ENCODE results near the gene RAC2.
"Not testable (repeated sequence)": the region's sequence is repeated elsewhere in the genome, so short reads cannot be mapped to it uniquely, and the experiment has no call there.

RAC2 gene

DNA sequence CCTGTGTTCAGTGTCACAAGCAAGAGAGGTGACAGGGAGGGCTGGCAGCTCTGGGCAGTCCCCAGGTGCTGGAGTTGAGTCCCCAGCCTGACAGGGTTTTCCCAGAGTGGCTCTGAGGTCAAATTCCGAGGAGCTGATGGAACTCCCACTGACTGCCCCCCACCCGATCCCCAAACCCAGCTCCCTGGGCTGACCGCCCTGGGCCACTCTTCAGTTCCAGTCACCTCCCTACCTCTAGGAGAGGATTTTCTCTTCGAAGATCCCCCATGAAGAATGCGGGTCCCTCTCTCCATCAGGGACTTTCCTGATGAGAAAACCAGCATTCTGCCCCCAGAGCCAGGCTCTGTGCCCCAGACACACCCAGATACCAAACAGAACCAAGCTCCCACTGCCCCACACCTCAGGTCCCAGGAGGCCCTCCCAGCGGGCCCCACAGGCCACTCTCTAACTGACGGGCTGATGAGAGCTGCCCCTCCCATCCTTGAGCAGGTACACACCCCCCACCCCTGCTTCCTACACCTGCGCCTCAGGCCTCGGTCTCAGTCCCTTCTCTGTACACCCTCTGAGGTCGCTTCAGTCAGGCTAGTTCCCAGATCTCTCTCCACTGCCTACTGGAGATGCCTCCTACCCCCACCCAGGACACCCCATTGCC, 12.1 kb upstream of the RAC2 start:
- no peak for DNase-seq (ENCODE audit: low read depth in 2 of 2, low spot score in 1 of 2)

DNA sequence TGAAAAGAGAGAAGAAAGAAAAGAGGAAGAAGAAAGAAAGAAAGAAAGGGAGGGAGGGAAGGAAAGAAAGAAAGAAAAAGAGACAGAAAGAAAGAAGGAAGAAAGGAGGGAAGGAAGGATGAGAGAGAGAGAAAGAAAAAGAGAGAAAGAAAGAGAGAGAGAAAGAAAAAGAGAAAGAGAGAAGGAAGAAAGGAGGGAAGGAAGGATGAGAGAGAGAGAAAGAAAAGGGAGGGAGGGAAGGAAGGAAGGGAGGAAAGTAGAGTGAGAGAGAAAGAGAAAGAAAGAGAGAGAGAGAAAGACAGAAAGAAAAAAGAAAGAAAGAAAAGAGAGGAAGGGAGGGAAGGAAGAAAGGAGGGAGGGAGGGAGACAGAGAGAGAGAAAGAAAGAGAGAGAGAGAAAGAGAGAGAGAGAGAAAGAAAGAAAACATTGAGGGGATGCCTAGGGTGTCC, 11.5 kb upstream of the RAC2 start:
- no peak for DNase-seq (ENCODE audit: low read depth in 2 of 2, low spot score in 1 of 2)

DNA sequence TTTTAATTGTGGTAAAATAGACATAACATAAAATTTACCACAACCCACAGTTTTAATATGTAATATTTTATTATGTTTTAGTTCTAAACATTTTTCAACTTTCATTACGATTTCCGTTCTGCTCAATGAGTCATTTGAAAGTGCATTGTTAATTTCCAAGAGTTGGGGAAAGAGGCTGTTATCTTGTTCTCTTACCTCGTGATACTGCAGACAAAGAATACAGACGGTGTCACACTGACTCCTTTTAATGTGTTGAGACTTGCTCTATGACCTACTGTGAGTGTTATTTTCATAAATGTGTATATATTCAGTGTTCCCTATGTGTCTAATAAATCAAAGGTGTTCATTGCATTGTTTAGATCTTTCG, 10.8 kb upstream of the RAC2 start:
- no peak for DNase-seq (ENCODE audit: low read depth in 2 of 2, low spot score in 1 of 2)

DNA sequence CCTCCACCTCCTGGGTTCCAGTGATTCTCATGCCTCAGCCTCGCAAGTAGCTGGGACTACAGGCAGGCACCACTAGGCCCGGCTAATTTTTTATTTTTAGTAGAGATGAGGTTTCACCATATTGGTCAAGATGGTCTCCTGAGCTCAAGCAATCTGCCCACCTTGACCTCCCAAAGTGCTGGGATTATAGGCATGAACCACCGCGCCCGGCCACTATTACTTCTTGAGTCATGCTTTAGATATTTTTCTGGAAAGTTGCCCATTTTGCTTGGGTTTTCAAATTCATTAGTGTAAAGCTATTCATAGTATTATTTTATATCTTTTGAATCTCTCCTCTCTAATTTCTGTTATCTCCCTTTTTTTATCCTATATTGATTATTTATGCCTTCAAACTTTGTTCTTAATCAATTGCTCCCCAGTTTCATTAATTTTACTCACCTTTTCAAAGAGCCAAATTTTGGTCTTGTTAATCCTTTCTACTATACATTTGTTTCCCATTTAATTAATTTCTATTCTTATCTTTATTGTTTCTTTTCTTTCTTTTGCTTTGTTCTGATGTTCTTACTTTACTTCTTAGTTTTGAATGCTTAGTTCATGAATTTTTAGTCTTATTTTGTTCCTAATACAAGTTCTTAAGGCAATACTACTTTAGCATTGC, 10.3 kb upstream of the RAC2 start:
- no peak for DNase-seq (ENCODE audit: low read depth in 2 of 2, low spot score in 1 of 2)

DNA sequence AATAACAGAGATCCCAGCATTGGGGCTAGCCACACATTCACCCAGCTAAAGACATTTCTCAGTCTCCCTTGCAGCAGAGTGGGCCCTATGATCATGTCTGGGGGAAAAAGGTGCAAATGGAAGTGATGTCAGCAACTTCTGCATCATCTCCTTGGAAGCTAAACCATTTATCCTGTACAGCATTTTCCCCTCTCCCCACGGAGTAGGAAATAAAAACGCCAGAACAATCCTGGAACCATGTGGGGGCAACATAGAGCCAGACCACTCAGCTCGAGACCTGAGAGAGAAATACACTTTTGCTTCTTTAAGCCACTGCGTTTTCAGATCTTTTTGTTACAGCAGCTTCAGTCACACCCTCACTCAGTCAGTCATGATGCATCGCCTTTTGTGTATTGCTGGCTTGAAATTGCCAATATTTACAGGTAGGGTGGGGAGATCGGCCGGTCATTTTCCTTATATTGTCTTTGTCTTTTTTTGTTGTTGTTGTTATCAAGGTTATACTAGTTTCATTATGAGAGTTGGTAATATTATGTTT, 9.1 kb upstream of the RAC2 start:
- DNase-seq (ENCODE audit: low read depth in 2 of 2, low spot score in 1 of 2), result no peak

DNA sequence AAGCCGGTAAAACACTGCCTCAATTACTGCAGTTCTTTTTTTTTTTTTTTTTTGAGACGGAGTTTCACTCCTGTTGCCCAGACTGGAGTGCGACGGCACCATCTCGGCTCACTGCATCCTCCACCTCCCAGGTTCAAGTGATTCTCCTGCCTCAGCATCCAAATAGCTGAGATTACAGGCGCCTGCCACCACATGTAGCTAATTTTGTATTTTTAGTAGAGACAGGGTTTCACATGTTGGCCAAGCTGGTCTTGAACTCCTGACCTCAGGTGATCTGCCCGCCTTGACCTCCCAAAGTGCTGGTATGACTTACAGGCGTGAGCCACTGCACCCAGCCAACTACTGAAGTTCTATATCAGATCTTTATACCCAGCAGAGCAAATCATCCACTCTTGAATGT, 7.8 kb upstream of the RAC2 start:
- DNase-seq (ENCODE audit: low read depth in 2 of 2, low spot score in 1 of 2), result not testable (repeated sequence)

DNA sequence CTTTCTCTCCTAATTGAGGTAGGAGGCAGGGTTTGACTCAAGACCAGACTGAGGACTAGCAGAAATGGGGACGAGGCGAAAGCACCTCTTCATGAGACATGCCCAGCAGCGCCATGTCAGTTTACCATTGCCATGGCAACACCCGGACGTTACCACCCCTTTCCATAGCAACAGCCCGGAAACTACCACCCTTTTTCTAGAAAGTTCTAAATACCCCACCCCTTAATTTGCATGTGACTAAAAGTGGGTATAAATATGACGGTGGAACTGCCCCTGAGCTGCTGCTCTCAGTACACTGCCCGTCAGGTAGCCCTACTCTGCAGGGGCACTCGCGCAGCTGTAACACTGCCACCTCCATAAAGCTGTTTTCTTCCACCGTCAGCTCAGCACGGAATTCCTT, 5.9 kb upstream of the RAC2 start:
- DNase-seq (ENCODE audit: low read depth in 2 of 2, low spot score in 1 of 2), result no peak

DNA sequence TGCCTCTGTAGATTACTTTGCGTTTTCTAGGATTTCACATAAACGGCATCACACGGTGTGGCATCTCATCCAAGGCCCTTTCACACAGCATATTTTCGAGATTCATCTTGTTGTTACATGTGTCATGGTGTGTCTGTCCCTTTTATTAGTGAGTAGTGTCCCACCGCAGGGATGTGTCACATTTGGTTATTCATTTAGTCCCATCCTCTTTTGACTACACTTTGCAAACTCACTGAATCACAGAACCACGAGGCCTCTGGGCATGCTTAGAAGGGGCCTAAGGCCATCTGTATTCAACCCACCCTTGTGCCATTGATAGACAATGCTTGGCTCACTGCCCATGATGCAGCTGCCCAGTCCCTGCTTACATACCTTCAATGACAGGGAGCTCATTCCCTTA, 4.2 kb upstream of the RAC2 start:
- no peak for DNase-seq (ENCODE audit: low read depth in 2 of 2, low spot score in 1 of 2)

DNA sequence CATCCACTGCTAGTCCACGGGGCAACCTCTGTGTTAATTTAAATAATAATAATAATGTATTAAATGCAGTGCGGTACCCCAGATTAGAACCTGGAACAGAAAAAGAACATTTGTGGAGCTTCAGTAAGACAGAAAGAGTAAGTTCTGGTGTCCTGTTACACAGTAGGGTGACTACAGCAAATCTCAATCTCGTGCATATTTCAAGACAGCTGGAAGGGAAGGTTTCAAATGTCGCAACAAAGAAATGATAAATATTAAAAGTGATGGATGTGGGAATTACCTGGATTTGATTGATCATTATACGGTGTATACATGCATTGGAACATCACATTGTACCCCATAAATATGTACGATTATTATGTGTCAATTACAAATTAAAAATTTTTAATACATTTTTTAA, 1.7 kb upstream of the RAC2 start:
- DNase-seq (ENCODE audit: low read depth in 2 of 2, low spot score in 1 of 2), result no peak

DNA sequence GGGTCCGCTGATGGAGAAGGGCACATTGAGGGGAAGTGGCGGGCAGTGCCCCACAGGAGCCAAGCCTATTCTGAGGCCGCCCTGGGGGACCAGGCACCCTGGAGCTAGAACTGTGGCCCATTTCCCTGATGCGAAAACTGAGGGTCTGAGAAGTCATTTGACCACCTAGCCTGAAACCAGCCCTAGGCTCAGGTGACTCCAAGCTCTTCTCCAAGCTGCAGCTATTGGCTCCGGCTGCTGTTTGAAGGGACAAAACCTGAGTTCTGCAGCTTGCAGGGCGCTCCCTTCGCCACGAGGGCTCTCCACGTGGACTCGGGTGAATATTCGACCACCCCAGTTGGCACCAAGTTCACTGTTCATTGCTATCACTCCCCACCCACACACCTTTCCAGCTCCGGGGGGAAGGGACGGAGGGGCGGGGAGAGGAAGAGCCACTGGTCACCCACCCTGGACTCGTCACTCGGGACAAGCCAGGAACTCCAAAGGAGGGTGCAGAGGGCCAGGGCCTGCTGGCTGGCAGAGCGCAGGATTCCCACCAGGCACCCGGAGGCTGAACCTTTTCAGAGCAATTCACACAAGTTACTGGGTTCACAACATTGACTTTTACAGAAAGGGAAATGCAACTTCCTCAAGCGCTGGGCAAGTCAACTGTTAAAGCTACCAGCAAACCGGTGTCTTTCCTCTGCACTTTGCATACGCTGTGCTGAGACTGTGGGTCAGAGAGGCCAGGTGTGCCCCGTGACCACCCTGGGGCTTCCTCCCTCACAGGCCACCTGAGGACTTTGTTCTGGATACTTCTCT, 1.1 kb upstream of the RAC2 start:
- no peak for DNase-seq (ENCODE audit: low read depth in 2 of 2, low spot score in 1 of 2)

DNA sequence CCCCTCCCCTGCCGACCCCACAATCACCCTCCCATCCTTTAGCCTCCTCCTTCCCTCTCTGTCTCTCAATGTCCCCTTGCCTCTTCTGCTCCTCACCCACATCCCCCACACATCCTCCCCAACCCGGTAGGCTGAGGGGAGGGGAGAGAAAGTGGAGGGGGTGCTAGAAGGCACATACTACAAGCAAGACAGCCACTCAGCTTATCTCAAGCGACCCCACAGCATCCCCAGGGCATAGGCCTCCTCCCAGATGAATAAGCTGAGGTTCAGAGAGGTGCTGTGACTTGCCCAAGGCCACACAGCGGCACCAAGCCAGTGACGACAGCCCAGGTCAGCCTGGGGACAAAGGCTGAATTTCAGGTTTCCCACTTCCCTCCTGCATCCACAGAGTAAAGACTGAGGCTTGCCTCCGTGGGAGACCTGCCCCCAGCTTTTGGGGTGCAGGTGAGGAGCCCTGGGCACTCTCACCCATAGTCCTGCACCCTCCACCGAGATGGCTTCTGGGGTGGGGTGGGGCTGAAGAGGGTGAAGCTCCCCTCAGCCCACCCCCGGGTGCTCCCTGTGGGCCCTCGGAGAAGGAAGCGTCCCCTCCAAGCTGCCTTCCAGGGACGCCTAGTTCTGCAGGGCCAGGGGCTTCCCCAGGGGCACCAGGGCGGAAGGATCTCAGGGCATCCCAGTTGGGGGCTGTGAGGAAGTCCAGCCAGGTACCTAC, 511 bp downstream of the RAC2 start:
- no peak for DNase-seq (ENCODE audit: low read depth in 2 of 2, low spot score in 1 of 2)

DNA sequence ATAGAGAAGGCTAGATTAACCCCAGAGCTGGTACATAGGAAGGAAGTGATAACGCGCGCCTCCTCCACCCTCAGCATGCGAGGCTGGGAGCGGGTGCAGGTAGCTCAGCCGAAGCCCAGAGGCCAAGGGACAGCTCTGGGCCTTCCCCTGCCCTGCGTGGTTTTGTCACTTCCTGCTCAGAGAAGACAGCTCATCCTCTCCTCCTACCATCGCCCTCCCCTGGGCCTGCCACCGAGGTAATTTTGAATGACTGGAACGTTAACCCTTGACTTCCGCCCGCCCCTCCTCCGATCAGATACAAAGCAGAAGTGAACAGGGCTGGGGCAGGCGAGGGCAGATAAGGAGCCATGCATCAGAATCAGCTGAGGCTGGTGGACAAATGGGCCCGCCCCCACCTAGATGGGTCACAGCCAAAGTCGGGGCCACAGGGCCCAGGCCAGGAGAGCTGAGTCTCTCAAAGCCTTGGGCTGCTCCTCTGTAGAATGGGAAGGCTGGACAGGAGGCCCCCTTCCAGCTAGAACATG, 1.6 kb downstream of the RAC2 start:
- DNase-seq (ENCODE audit: low read depth in 2 of 2, low spot score in 1 of 2), result peak; percentile 77 to 79

DNA sequence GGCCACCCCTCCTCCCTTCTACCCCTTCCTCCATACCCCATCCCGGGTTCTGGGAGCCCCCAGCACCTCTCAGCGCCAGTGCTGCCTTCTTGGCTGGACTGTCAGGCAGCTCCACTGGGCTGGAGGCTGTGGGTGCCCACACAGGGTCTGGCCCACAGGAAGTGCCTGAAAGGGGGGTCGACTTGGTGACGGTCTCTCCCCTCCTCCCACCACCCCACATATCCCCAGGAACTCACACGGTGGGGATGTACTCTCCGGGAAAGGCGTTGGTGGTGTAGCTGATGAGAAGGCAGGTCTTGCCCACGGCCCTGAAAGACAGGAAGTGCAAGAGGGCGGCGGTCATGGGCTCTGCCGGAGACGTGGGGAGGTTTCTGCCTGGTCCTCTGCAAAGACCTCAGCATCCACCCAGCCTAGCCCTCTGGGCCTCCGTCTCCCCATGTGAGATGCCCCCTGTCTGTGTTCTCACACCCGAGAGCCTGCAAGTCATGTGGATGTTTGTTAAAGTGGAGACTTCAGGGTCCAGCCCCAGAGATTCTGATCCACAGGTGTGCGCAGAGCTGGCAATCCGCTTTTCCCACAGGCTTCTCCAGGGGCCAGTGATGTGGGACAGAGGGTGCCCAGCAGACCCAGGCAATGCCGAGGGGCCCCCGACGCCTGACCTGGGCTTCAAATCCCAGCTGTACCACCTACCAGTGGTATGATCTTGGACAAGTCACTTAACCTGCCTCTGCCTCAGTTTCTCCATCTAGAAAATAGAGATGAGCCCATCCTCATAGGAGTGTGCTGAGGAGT, 2.5 kb downstream of the RAC2 start:
- no peak for DNase-seq (ENCODE audit: low read depth in 2 of 2, low spot score in 1 of 2)

DNA sequence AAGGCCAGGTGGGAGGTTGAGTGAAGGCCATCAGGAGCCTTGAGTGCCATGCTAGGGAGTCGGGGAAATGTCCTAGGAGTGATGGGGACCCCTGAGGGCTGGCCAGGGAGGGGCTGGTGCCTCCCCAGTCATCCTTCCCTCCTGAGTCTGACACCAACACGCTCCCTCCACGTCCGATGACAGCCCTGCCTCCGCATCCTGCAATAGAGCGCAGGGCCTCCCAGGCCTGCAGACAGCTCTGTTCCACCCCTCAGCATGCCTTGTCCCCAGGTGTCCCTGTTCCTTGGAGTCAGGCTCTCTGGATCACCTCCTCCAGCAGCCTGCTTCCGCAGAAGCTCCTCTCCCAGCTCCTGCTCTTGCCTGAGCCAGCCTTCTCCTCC, 3.1 kb downstream of the RAC2 start:
- no peak for DNase-seq (ENCODE audit: low read depth in 2 of 2, low spot score in 1 of 2)

DNA sequence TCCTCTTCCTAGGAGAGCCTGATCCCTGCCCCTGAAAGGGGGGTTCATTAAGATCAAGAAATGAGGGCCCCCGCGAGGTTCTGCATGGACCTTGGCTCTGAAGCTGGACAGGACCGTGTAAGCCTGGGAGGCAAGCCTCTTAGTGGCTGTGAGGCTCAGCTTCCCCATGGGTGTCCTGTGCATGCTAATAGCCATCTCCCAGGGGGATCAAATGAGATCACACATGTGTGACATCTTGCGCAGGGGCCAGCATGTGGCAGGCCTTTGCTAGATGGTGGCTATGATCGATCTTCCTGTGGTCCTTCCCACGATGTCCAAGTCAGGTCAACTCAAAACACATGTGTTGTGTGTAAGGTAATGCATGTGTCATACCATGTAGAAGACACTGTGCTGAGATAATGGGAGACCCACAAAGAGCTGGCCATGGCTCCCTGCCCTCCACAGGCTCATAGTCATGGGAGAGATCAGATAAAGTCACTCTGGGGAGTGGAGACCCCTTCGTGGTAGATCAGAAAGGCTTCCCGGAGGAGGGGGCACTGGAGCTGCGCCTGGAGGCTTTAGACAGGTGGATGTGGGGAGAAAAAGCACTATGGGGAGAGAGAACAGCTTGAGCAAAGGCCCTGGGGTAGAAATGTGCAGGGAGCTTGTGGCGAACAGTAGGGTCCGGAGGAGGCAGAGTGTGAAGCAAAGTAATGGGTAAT, 3.7 kb downstream of the RAC2 start:
- DNase-seq (ENCODE audit: low read depth in 2 of 2, low spot score in 1 of 2), result no peak

DNA sequence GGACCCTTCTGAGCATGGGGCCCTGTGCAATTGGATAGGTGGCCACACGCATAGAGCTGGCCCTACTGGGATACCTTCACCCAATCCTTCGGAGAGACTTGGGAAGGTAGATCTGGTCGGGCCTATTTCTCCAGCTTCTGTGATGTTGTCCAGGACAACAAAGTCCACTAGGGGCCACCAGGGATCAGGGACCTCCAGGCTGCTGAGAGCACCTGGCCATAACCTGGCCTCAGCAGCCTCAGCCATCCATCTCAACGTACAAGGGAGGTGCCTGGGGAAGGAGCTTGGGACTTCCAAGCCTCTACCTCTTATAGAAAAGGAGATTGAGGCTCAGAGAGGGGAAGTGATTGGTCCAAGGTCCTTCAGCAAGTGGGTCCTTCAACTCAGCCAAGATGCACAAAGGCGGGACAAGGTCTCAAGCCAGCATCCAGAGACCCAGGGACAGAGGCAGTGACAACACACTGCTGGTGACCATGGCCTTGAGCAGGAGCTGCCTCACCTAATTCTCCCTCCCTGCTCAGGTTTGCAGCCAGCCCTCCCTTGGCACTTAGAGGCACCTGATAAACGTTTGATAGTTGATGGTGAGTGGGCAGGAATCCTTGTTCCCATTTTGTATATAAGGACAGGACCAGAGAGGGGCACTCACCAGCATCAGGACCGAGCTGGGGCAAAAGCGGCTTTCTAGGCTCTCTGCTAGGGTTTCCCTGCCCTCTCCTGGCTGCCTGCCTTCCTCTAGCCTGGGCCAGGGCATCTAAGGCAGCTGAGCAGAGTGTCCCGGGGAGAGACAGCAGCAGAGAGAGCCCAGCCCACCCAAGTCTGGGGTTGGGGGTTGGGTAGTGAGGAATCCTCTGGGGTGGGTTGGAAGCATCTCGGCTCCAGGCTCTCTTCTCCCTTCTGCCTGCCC, 4.5 kb downstream of the RAC2 start:
- no peak for DNase-seq (ENCODE audit: low read depth in 2 of 2, low spot score in 1 of 2)

DNA sequence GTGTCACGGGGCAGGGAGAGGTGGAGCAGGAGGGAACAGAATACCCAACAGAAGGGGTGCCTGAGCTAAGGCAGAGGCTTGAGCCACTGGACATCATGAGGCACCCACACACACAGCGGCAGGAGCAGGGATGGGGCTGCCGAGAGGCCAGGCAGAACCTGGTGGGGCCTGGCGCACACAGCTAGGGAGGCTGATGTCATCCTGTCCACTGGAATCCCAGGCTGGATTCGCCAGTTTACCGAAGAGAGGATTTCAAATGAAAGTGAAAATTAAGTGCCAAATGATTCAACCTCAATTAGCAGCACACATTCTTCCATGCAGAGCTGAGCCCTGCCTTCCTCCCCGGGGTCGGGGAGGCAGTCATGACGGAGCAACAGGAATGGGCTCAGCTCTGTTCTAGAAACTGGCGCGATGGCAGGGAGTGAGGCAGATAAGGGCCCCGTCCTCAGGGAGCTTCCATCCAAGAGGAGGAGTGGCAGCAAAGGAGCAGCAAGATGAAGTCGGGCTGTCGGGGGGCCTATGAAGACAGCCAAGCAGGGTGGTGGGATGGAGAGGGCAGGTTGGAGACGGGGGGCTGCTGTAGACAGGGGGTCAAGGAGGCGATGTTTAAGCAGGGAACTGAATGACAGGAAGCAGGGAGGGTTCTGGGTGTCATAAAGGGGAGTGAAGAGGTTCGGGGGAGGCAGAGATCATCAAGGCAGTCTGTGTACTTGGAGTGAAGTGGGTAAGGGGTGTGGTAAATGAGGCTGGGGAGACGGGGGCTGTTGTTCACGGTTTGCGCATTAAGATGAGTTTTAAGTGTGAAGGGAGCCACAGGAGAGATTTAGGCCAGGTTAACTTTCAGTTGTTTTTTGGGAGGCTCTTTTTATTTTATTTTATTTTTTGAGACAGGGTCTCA, 6.4 kb downstream of the RAC2 start:
- no peak for DNase-seq (ENCODE audit: low read depth in 2 of 2, low spot score in 1 of 2)
